ENCODE measurements around the gene TEX11.

Gene TEX11

GRCh38 chrX:70508296-70508911 lies 400.1 kb downstream of the TEX11 start:
- peak; percentile 73 for FAIRE-seq
- no peak for DNase-seq (ENCODE audit: extremely low spot score, insufficient read length, low read depth)

GRCh38 chrX:70505451-70505841 lies 403.1 kb downstream of the TEX11 start:
- DNase-seq (ENCODE audit: extremely low spot score, insufficient read length, low read depth): no peak

GRCh38 chrX:70504772-70505450 lies 403.6 kb downstream of the TEX11 start:
- FAIRE-seq (no peak), DNase-seq (ENCODE audit: extremely low spot score, insufficient read length, low read depth) (no peak)

More at GRCh38 chrX:70505451-70505841, 403.1 kb downstream of the TEX11 start:
- no peak for FAIRE-seq

- DNase-seq (ENCODE audit: extremely low spot score, insufficient read length, low read depth): no peak
- no peak for FAIRE-seq
These were observed 407.7 kb downstream of the TEX11 start for GRCh38 chrX:70500826-70501225.

GRCh38 chrX:70498129-70498528 lies 410.4 kb downstream of the TEX11 start:
- DNase-seq (ENCODE audit: extremely low spot score, insufficient read length, low read depth) (no peak), FAIRE-seq (no peak)

- DNase-seq (ENCODE audit: extremely low spot score, insufficient read length, low read depth) (no peak), FAIRE-seq (no peak)
These were observed 411.5 kb downstream of the TEX11 start for GRCh38 chrX:70497026-70497425.

- FAIRE-seq: no peak
These were observed 412.0 kb downstream of the TEX11 start for GRCh38 chrX:70496491-70496890.

GRCh38 chrX:70494441-70494840 lies 414.1 kb downstream of the TEX11 start:
- FAIRE-seq: no peak
- no peak for DNase-seq (ENCODE audit: extremely low spot score, insufficient read length, low read depth)

More at GRCh38 chrX:70496491-70496890, 412.0 kb downstream of the TEX11 start:
- no peak for DNase-seq (ENCODE audit: extremely low spot score, insufficient read length, low read depth)

- DNase-seq (ENCODE audit: extremely low spot score, insufficient read length, low read depth): no peak
- no peak for FAIRE-seq
These were observed 419.7 kb downstream of the TEX11 start for GRCh38 chrX:70488856-70489255.

- FAIRE-seq (no peak), DNase-seq (ENCODE audit: extremely low spot score, insufficient read length, low read depth) (no peak)
These were observed 423.0 kb downstream of the TEX11 start for GRCh38 chrX:70485466-70485865.

- no peak for DNase-seq (ENCODE audit: extremely low spot score, insufficient read length, low read depth)
- no peak for FAIRE-seq
These were observed 426.2 kb downstream of the TEX11 start for GRCh38 chrX:70482300-70482699.

- DNase-seq (ENCODE audit: extremely low spot score, insufficient read length, low read depth): no peak
- FAIRE-seq: no peak
These were observed 426.8 kb downstream of the TEX11 start for GRCh38 chrX:70481471-70482270.

- no peak for FAIRE-seq
These were observed 427.9 kb downstream of the TEX11 start for GRCh38 chrX:70480660-70481018.

GRCh38 chrX:70479922-70480659 lies 428.4 kb downstream of the TEX11 start:
- DNase-seq (ENCODE audit: extremely low spot score, insufficient read length, low read depth): no peak
- no peak for FAIRE-seq

More at GRCh38 chrX:70480660-70481018, 427.9 kb downstream of the TEX11 start:
- no peak for DNase-seq (ENCODE audit: extremely low spot score, insufficient read length, low read depth)

- FAIRE-seq (no peak), DNase-seq (ENCODE audit: extremely low spot score, insufficient read length, low read depth) (no peak)
These were observed 429.1 kb downstream of the TEX11 start for GRCh38 chrX:70479247-70479921.

All from GM18507 (cell line).